ENCODE results near the gene TTI1. TPM values are rescaled to one million over a fixed set of nuclear protein-coding genes. Genes with fewer than 3 reads are reported as not detected.

The TTI1 gene
- polyA plus RNA-seq, 3 donors = 6.4 to 9.1 (median 8.8) TPM

- no peak overlapping the region for H3K4me2 ChIP-seq (replicated peaks; ENCODE audit: extremely low read depth, low read length, poor library complexity, severe bottlenecking)
- peaks cover 5 to 15% of the 10 kb centered on the region in 2 donors for H3K9me3 ChIP-seq (replicated peaks in 1 of 2; ENCODE audit: control insufficient read depth in 1 of 2, insufficient read depth in 1 of 2, low read length in 2 of 2)
- Mint-ChIP-seq H3K27me3 (ENCODE audit: low read depth in 3 of 3) (no peaks in the 10 kb centered on the region), H3K4me3 (no peak overlapping the region), H3K4me1 (peaks cover 14% of the 10 kb centered on the region), H3K27ac (no peak overlapping the region), H3K36me3 (peaks cover 36 to 44% of the 10 kb centered on the region in 2 donors), H3K9me3 (peaks cover 4 to 16% (median 12%) of the 10 kb centered on the region in 7 donors)
- no peak for DNase-seq
- H2AFZ ChIP-seq (ENCODE audit: insufficient read depth, low read depth, low read length, poor library complexity, severe bottlenecking) = no peak overlapping the region
- peaks cover 72% of the 10 kb centered on the region for H3K79me2 ChIP-seq (ENCODE audit: insufficient read depth, low read length)
- peaks cover 22 to 44% of the 10 kb centered on the region in 2 donors for H3K36me3 ChIP-seq (replicated peaks in 1 of 2; ENCODE audit: control insufficient read depth in 1 of 2, insufficient read depth in 2 of 2, low read length in 2 of 2)
- H3K27ac ChIP-seq (ENCODE audit: low read depth in 1 of 2, low read length in 2 of 2) = no peak overlapping the region
- H4K20me1 ChIP-seq (ENCODE audit: insufficient read depth, low read length) = peaks cover 3% of the 10 kb centered on the region
- no peak overlapping the region for H3K9ac ChIP-seq (ENCODE audit: insufficient read depth, low read length, poor library complexity, severe bottlenecking)
- no peak overlapping the region for H3K4me3 ChIP-seq (replicated peaks in 1 of 3; ENCODE audit: low read depth in 2 of 3, low read length in 3 of 3)
- intact Hi-C loops (cut with micrococcal nuclease) = no loop called here
- WGBS (ENCODE audit: insufficient coverage) = 100% methylated on average over 1 of the region's 2 CpGs
- H3K4me1 ChIP-seq (ENCODE audit: control insufficient read depth in 1 of 2, insufficient read depth in 2 of 2, low read length in 2 of 2) = peaks cover 16 to 17% of the 10 kb centered on the region in 2 donors
- no peaks in the 10 kb centered on the region for H3K27me3 ChIP-seq (ENCODE audit: control insufficient read depth in 2 of 2, insufficient read depth in 2 of 2, low read length in 2 of 2)
- TF ChIP-seq CTCF (IDR thresholded peaks at IDR 0.05) = no peak
Observed at GRCh38 chr20:38021087-38021772, 12.0 kb downstream of the TTI1 start.

DNA sequence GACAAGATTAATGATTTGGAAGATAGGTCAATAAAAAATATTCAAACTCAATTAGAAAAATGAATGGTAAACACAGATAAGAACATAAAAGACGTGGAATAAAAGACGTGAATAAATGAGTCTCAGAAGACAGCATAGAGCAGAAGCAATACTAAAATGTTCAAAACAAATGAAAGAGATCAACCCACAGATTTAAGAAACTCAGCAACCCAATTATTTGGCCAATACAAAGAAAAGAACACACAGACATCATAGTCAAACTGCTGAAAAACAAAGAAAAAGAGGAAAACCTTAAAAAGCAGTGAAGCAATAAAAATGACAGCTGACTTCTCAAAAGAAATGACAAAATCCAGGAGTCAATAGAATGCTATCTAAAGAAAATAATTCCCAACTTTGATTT lies 14.9 kb downstream of the TTI1 start:
- peaks cover 4 to 16% (median 12%) of the 10 kb centered on the region in 7 donors for H3K9me3 Mint-ChIP-seq
- H3K27ac Mint-ChIP-seq = no peak overlapping the region
- Histone ChIP-seq H3K27me3 (ENCODE audit: control insufficient read depth in 2 of 2, insufficient read depth in 2 of 2, low read length in 2 of 2) (no peaks in the 10 kb centered on the region), H3K9ac (ENCODE audit: insufficient read depth, low read length, poor library complexity, severe bottlenecking) (no peak overlapping the region), H3K4me3 (replicated peaks in 1 of 3; ENCODE audit: low read depth in 2 of 3, low read length in 3 of 3) (no peak overlapping the region), H3K4me2 (replicated peaks; ENCODE audit: extremely low read depth, low read length, poor library complexity, severe bottlenecking) (no peak overlapping the region), H3K27ac (ENCODE audit: low read depth in 1 of 2, low read length in 2 of 2) (no peak overlapping the region), H3K4me1 (ENCODE audit: control insufficient read depth in 1 of 2, insufficient read depth in 2 of 2, low read length in 2 of 2) (peaks cover 4% of the 10 kb centered on the region in 2 donors), H2AFZ (ENCODE audit: insufficient read depth, low read depth, low read length, poor library complexity, severe bottlenecking) (no peak overlapping the region), H4K20me1 (ENCODE audit: insufficient read depth, low read length) (peaks cover 3% of the 10 kb centered on the region), H3K36me3 (replicated peaks in 1 of 2; ENCODE audit: control insufficient read depth in 1 of 2, insufficient read depth in 2 of 2, low read length in 2 of 2) (peaks cover 30 to 62% of the 10 kb centered on the region in 2 donors), H3K79me2 (ENCODE audit: insufficient read depth, low read length) (peaks cover 63% of the 10 kb centered on the region), H3K9me3 (replicated peaks in 1 of 2; ENCODE audit: control insufficient read depth in 1 of 2, insufficient read depth in 1 of 2, low read length in 2 of 2) (peaks cover 5 to 15% of the 10 kb centered on the region in 2 donors)
- H3K4me1 Mint-ChIP-seq = peaks cover 4% of the 10 kb centered on the region
- TF ChIP-seq CTCF (IDR thresholded peaks at IDR 0.05) = no peak
- no CpG with 5 or more reads among the region's 2 CpGs for WGBS (ENCODE audit: insufficient coverage)
- H3K36me3 Mint-ChIP-seq = peaks cover 56 to 62% of the 10 kb centered on the region in 2 donors
- no peak overlapping the region for H3K4me3 Mint-ChIP-seq
- H3K27me3 Mint-ChIP-seq (ENCODE audit: low read depth in 3 of 3) = no peaks in the 10 kb centered on the region
- intact Hi-C loops (cut with micrococcal nuclease) = no loop called here
- DNase-seq = no peak
